Measurements from ENCODE around the gene ZNF628. TPM values are rescaled to one million over a fixed set of nuclear protein-coding genes. Genes with fewer than 3 reads are reported as not detected.

ZNF628 gene
- total RNA-seq, 1 donor from 2014 or later: 19.0 TPM

DNA sequence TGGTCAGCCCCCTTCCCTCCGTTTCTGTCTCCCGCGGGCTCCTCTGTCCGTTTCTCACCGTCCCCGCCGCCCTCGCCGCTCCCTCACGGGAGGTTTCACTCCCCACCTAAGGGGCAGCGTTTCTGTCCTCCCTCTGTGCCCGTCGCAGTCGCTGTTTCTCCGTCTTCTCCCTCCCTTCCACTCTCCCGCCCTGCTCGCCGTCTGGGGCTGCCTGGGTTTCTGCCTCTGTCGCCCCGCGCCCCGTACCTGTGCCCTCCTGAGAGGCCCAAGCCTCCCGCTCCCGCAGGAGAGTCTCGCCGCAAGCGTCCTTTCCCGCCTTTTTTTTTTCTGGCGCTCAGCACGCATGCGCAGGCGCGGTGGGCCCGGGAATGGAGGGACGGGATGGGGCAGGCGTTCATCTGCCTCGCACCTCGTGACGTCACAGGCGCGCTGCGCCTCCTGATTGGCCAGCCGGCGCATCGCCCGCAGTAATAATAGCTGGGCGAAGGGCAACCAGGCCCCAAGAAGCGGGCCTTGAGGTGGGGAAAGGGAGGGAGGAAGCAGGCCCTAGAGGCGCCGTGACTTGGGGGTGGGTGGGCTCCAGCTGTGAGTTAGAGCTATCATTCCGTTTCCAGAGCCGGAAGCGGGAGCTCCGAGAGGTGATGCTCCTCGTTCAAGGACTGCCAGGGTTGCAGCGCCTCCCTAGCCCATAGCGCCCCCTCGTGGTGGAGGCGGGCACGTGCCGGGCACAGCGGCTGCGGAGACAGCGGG lies 27.3 kb downstream of the ZNF628 start:
- peak; percentile 85 to 96 for DNase-seq (ENCODE audit: low spot score in 2 of 2, unreplicated experiment in 2 of 2)
- TF ChIP-seq, protein P1, sequence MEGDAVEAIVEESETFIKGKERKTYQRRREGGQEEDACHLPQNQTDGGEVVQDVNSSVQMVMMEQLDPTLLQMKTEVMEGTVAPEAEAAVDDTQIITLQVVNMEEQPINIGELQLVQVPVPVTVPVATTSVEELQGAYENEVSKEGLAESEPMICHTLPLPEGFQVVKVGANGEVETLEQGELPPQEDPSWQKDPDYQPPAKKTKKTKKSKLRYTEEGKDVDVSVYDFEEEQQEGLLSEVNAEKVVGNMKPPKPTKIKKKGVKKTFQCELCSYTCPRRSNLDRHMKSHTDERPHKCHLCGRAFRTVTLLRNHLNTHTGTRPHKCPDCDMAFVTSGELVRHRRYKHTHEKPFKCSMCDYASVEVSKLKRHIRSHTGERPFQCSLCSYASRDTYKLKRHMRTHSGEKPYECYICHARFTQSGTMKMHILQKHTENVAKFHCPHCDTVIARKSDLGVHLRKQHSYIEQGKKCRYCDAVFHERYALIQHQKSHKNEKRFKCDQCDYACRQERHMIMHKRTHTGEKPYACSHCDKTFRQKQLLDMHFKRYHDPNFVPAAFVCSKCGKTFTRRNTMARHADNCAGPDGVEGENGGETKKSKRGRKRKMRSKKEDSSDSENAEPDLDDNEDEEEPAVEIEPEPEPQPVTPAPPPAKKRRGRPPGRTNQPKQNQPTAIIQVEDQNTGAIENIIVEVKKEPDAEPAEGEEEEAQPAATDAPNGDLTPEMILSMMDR (IDR thresholded peaks at IDR 0.05; ENCODE audit: unreplicated experiment): peak; percentile 97
- Mint-ChIP-seq H3K9me3 (no peaks in the 10 kb centered on the region), H3K4me3 (peak overlapping the region; percentile 51), H3K27ac (no peak overlapping the region), H3K36me3 (no peaks in the 10 kb centered on the region), H3K27me3 (ENCODE audit: low read depth) (peaks cover 22% of the 10 kb centered on the region), H3K4me1 (peaks cover 6% of the 10 kb centered on the region)

DNA sequence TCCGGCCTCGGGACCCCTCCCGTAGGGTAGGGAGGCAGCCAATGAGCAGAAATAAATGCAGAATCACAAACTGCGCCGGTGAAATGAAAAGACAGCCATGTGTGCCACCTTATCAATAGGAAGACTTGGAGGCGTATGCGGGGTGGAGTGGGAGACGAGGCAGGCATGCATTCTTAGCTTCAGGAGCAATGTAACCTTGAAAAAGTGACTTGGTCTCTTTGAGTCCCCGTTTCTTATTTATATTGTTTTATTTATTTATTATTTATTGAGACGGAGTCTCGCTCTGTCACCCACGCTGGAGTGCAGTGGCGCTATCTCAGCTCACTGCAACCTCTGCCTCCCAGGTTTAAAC lies 27.8 kb downstream of the ZNF628 start:
- Mint-ChIP-seq H3K36me3 (no peaks in the 10 kb centered on the region), H3K27me3 (ENCODE audit: low read depth) (peaks cover 24% of the 10 kb centered on the region), H3K27ac (no peak overlapping the region), H3K9me3 (no peaks in the 10 kb centered on the region), H3K4me3 (peak overlapping the region; percentile 51), H3K4me1 (peaks cover under 1% of the 10 kb centered on the region)
- DNase-seq (ENCODE audit: low spot score in 2 of 2, unreplicated experiment in 2 of 2): no peak
- TF ChIP-seq, protein P1 (IDR thresholded peaks at IDR 0.05; ENCODE audit: unreplicated experiment): peak; percentile 62

DNA sequence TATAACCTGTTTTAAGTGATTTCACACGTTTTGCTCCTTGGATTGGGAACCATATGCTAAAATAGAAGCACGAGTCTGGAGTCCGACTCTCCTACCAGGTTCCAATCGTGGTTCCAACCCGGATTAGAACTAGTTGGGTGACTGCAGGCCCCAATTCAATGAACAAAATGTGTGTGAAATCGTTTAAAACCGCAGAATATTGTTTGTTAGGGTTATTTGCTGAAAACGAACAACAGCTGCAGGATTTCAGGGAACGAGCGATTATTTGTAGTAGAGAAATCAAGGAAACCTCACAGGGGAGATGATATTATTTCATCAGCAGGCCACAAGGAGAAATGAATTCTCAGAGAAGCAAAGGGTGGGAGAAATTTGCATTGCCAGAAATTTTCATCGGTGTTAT lies 28.6 kb downstream of the ZNF628 start:
- Mint-ChIP-seq H3K4me1 (no peaks in the 10 kb centered on the region), H3K36me3 (no peaks in the 10 kb centered on the region), H3K9me3 (no peaks in the 10 kb centered on the region), H3K27ac (no peak overlapping the region), H3K27me3 (ENCODE audit: low read depth) (peaks cover 25% of the 10 kb centered on the region), H3K4me3 (no peak overlapping the region)
- TF ChIP-seq, protein P1 (IDR thresholded peaks at IDR 0.05; ENCODE audit: unreplicated experiment): no peak
- DNase-seq (ENCODE audit: low spot score in 2 of 2, unreplicated experiment in 2 of 2): no peak

DNA sequence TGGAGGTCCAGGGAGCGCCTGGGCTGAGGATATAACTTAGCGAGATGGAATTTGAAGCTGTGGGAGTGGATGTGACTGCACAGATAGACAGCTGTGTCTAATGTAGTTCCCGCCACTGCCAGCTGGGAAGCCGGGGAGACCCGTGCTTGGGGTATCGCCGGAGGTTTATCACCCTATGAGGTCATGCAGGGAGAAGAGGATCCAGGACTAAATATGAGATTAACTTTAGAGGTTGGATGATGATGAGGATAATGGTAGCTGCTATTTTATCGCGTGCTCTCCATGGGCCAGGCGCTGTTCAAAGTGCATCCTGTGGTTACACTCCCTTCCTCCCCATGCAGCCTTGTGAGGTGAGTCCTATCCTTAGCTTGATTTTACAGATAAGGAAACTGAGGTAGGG lies 31.7 kb downstream of the ZNF628 start:
- Mint-ChIP-seq H3K4me3 (no peak overlapping the region), H3K36me3 (no peaks in the 10 kb centered on the region), H3K27ac (no peak overlapping the region), H3K27me3 (ENCODE audit: low read depth) (peaks cover 28% of the 10 kb centered on the region), H3K4me1 (no peaks in the 10 kb centered on the region), H3K9me3 (no peaks in the 10 kb centered on the region)
- TF ChIP-seq, protein P1 (IDR thresholded peaks at IDR 0.05; ENCODE audit: unreplicated experiment): no peak
- no peak for DNase-seq (ENCODE audit: low spot score in 2 of 2, unreplicated experiment in 2 of 2)

DNA sequence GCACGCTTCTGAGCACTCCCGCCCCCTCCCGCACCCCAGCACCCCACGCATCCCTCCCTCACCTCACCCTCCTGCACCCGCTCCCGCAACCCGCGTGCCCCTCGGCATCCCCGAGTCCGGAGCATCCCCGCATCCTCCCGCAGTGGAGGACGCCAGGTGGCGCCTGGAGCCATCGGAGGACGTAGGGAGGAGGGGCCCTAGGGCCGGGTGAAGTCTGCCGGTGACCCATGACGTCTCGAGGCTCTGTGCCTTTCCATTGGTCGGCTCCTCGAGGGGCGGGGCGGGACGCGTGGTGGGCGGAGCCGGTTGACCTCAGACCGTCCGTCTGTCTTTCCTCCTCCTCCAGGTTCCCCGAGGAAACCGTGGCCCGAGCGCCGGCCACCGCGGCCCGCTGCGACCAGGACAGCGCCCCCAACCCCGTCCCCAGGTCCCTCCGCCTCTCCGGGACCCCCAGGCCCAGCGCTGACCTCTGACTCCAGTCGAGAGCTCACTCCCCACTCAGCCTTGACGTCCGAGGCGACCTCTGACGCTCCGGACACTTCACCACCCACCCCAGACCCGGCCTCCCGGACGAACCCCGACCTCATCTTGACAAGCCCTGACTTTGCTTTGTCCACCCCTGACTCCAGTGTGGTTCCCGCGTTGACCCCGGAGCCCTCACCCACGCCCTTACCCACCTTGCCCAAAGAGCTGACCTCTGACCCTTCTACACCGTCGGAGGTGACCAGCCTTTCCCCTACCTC lies 40.6 kb downstream of the ZNF628 start:
- Mint-ChIP-seq H3K4me3 (peak overlapping the region; percentile 74), H3K36me3 (no peaks in the 10 kb centered on the region), H3K27me3 (ENCODE audit: low read depth) (peaks cover 7% of the 10 kb centered on the region), H3K9me3 (no peaks in the 10 kb centered on the region), H3K4me1 (peaks cover 2% of the 10 kb centered on the region), H3K27ac (peak overlapping the region; percentile 83)
- TF ChIP-seq, protein P1 (IDR thresholded peaks at IDR 0.05; ENCODE audit: unreplicated experiment): peak; percentile 71
- DNase-seq (ENCODE audit: low spot score in 2 of 2, unreplicated experiment in 2 of 2): peak; percentile 88 to 94
